CD4-positive, alpha-beta T cell treated with Interleukin-15 for 1 hour (primary cell): ENCODE measurements around the gene KCNH6.

Experiments used
- DNase-seq: peaks from one replicate; pipeline ENCODE4 v3.0.0-alpha.2; 2020

Gene KCNH6

GRCh38 chr17:63514477-63514876, 8.7 kb upstream of the KCNH6 start:
- no peak for DNase-seq

DNA sequence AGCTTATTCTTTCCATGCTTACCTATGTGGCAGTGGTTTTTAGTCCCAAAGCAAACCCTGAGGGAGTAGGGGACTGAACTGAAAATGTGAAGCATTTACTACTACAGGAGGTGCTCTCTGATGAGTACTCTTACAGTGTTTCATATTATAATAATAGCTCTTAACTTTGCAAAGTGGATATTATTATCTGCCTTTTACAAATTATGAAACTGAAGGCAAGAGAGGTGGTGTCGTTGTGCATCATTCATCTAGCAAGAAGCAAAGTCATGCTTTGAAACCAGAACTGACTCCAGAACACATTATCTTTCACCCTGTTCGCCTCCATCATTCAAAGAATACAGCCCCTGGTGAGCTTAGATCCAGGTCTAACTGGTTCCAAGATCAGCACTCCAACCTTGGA, 8.2 kb upstream of the KCNH6 start:
- DNase-seq = no peak

GRCh38 chr17:63515426-63515825, 7.7 kb upstream of the KCNH6 start:
- no peak for DNase-seq

- no peak for DNase-seq
Observed at GRCh38 chr17:63516910-63517824, 6.0 kb upstream of the KCNH6 start.

GRCh38 chr17:63517825-63518534, 5.2 kb upstream of the KCNH6 start:
- DNase-seq = no peak

GRCh38 chr17:63519116-63519881, 3.9 kb upstream of the KCNH6 start:
- no peak for DNase-seq

DNA sequence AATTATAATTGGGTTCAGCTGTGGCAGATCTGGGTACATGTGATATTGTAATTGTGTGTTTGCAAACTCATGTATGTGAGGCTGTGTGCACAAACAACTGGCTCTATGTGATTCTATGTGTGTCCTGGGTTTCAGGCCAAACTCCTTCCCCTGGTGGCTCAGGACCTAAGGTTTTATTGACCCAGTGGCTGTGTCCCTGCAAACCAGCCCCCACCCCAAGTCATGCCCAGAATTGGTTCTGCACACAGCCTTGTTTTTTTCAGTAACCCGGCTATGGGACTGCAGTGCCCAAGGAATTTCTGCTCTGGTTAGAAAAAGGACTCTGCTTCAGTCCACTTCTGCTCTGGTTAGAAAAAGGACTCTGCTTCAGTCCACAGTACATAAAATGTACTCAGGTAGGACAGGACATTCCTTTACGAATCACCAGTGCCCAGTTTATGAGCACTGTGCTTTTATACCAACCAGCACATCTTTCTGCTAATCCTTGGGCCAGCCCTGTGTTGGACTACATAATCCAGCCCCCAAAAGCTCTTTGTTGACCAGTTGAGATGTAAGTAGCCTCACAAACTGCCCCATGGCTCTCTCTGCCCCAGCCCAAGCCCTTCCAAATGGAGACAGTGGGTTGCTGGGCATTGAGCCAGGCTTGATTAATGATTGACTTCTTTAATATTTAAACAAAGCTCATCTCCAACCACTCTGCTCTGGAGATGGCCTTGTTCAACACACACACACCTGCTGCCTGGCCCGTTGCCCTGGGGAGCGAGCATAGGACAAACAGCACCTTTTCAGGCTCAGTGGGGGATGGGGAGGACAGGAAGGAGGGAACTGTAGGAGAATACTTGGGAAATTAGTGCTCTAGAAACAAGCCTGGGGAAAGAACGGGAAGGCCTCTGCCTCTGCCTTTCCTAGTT, 2.9 kb upstream of the KCNH6 start:
- no peak for DNase-seq

- no peak for DNase-seq
Observed at GRCh38 chr17:63524051-63524450, 893 bp downstream of the KCNH6 start.

DNA sequence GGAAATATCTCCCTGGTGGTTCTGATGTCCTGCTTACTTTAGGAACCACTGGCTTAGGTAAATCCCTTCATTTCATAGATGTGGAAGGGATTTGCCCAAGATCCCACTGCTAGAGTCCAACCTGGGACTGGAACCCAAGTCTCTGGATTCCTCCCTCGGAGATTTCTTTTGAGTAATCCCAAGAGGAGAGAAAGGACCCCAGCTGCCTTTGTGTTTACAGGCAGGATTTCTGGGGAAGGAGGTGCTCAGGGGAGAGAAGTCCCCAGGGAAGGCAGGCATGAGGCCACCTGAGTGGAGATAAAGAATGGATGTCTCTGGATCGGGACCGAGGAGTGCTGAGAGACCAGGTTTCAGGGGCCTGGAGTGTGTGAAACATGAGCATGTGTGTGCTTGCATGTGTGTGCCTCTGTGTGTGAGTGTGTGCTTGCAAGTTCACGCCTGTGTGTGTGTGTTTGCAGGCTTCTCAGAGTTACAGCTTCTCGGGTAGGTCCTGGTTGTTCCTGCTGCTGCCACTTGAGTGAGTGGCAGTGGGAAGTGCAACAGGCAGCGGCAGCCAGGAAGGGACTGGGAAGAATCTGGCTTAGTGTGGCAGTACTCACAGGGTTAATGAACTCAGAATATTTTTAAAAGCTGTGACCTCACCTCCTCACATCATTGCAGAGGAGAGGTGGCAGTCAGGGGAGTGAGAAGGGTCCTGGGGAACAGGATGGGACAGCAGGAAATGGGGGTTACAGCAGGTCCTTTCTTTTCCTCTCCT, 2.2 kb downstream of the KCNH6 start:
- no peak for DNase-seq

DNA sequence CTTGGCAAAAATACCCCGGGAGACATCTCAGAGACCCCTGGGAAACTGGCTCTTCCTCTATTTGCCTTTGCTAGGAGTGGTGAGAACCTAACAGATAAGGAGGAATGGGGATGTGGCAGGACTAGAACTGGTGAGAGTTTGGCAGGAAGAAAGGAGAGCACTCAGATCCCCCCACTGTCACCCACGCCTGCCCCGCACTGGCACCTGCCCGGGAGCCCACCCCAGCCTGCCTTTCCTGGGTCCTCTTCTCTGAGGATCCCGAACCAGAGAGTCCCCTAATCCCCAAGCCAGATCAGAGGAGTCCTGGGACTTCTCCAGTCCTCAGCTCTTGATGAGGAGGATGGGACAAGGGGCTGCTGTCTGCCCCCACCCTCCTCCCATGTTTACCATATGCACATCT, 3.7 kb downstream of the KCNH6 start:
- no peak for DNase-seq

DNA sequence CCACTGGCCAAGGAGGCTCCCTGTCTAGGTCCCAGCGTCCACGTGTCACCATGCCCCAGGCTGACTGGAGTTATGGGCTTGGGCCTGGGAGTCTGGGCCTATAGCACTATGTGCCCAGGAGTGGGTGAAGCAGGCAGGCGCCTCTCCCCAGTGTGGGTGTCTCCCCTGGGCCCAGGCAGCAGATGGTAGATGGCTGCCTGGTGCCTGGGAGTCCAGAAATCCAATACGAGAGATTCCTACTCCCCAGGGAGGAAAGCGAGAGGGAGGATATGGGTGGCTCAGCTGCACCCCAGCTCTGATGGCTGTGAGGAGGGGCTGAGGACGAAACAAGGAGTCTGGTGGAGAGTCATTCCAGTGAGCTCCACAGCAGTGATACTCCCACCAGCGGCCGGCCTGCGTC, 5.0 kb downstream of the KCNH6 start:
- no peak for DNase-seq

DNA sequence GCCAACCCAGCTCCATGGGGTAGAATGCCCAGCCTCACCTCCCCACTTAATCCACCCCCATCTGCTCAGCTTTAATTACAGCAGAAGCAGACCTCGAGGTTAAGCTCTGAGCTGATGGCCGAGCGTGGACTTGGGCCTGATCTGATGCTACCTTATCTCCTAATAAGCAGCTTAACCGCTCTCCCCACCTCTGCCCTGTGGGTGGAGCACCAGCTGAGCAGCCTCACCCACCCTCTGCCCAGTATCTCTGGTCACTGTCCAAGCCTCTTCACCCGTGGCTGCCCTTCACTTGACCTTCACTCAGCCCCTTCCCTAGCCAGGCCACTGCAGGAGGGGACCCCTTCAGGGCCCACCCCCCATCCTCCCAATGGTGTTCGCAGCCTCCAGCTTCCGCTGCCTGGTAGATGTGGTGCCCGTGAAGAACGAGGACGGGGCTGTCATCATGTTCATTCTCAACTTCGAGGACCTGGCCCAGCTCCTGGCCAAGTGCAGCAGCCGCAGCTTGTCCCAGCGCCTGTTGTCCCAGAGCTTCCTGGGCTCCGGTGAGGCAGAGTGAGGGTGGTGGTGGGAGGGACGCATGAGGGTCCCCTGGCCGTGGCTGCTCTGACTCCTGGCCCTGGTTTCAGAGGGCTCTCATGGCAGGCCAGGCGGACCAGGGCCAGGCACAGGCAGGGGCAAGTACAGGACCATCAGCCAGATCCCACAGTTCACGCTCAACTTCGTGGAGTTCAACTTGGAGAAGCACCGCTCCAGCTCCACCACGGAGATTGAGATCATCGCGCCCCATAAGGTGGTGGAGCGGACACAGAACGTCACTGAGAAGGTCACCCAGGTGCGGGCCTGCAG, 6.8 kb downstream of the KCNH6 start:
- DNase-seq = no peak

GRCh38 chr17:63530557-63531021, 7.4 kb downstream of the KCNH6 start:
- no peak for DNase-seq

GRCh38 chr17:63531022-63531965, 8.1 kb downstream of the KCNH6 start:
- DNase-seq = no peak

DNA sequence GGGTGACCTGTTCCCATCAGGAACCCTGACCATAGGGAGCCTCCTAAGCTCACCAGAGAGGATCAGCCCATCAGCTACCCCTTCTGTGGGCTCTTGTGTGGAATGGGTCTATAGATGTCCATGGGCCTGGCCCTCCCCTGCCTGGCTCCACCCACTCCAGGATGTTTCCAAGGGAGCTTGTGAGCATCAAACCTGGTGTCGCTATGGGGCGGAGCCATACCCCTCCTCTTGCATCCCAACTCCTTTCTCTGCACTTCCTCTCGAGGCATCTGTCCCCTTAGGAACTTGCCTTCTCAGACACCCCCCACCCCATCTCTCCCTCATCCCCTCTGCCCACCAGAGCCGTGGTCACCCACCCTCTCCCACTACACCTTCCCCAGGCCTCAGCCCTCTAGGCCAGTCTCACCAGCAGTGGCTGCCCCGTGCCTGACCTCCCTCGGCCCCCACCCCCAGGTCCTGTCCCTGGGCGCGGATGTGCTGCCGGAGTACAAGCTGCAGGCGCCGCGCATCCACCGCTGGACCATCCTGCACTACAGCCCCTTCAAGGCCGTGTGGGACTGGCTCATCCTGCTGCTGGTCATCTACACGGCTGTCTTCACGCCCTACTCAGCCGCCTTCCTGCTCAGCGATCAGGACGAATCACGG, 10.4 kb downstream of the KCNH6 start:
- DNase-seq = no peak

DNA sequence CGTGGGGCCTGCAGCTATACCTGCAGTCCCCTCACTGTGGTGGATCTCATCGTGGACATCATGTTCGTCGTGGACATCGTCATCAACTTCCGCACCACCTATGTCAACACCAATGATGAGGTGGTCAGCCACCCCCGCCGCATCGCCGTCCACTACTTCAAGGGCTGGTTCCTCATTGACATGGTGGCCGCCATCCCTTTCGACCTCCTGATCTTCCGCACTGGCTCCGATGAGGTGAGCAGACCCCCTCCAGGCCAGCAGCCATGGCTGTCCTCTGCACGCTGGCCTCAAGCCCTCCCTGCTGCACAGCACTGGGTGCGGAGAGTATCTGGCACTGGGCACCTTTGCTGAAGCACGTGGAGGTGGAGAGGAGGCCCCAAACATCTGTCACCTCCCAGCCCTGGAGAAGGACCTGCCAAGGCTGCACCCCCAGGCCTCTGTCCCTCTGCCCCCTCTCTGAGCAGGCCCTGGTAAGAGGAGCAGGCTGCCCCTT, 11.0 kb downstream of the KCNH6 start:
- no peak for DNase-seq

DNA sequence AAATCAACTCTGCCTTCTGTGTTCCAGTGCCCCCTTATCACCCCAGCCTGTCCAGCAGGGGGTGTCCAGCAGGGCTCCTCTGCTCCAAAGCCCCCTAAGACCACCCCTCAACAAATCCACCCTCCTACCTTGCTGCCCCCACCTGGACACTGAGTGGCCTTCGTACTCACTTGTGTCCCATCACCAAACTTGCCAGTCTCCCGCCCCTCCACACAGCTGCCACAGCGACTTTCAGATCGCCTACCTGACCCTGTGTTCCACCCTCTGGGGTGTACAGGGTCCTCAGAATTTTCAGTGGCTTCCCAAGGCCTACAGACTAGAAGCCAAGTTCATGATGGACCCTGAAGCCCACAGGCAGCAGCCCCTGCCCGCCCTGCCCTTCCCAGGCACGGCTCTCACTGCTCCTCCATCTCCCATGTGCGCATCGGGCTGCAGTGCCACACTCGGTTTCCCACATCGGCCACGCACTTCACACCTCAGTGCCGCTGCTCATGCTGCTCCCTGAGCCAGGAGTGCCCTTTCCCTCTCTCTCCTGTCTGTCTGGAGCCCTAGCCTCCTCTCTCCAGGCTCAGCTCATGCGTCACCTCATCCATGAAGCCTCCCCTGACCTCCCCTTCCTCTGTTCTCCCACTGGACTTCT, 11.8 kb downstream of the KCNH6 start:
- DNase-seq = no peak

DNA sequence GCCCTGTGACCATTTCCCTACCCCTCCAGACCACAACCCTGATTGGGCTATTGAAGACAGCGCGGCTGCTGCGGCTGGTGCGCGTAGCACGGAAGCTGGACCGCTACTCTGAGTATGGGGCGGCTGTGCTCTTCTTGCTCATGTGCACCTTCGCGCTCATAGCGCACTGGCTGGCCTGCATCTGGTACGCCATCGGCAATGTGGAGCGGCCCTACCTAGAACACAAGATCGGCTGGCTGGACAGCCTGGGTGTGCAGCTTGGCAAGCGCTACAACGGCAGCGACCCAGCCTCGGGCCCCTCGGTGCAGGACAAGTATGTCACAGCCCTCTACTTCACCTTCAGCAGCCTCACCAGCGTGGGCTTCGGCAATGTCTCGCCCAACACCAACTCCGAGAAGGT, 12.5 kb downstream of the KCNH6 start:
- no peak for DNase-seq
